Mucosa of stomach (tissue), 1 donor: Measurements from ENCODE around the gene PTPRS.
"Not testable (repeated sequence)": the region's sequence is repeated elsewhere in the genome, so short reads cannot be mapped to it uniquely, and the experiment has no call there.

Experiments used
- H3K27me3 ChIP-seq: one replicate; pipeline ENCODE4 v1.7.0; 2013; ENCODE audit warnings: mild to moderate bottlenecking, low read length; ENCODE audit not compliant: control insufficient read depth, insufficient read depth
- H3K36me3 ChIP-seq: one replicate; pipeline ENCODE4 v1.7.0; 2013; ENCODE audit warnings: low read length; ENCODE audit not compliant: control insufficient read depth, insufficient read depth
- H3K4me1 ChIP-seq: one replicate; pipeline ENCODE4 v1.7.0; 2013; ENCODE audit warnings: mild to moderate bottlenecking, low read length; ENCODE audit not compliant: control insufficient read depth, insufficient read depth
- H3K4me3 ChIP-seq: one replicate; pipeline ENCODE4 v1.7.0; 2013; ENCODE audit warnings: low read length
- H3K9ac ChIP-seq: one replicate; pipeline ENCODE4 v1.7.0; 2013; ENCODE audit warnings: mild to moderate bottlenecking, low read length, moderate library complexity
- H3K9me3 ChIP-seq: one replicate; pipeline ENCODE4 v1.7.0; 2013; ENCODE audit warnings: mild to moderate bottlenecking, low read length, moderate library complexity; ENCODE audit not compliant: control insufficient read depth
- donor health status: Pancreatic carcinoma.

Gene PTPRS

DNA sequence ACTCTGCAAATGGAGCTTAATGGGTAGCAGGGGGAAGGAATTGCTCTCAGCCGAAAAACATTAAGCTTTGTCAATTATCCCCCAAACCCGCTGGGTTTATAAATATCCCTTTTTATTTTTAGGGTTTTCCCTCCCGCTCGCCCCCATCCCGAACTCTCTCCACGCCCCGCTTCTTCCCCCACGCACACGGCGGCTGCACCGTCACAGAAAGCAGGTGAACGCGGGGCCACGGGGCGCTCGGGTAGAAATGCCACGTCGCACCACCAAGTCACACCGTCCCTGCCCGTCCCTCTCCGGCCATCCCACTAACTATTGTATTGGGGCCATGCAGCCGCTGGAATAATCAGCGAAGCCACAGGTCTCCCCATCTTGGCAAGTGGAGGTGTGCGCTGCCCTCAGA is 3.5 kb downstream of the PTPRS start:
- Histone ChIP-seq H3K27me3 (peaks cover 45% of the 10 kb centered on the region), H3K9ac (no peak overlapping the region), H3K4me1 (peaks cover 4% of the 10 kb centered on the region), H3K36me3 (no peaks in the 10 kb centered on the region), H3K9me3 (no peaks in the 10 kb centered on the region), H3K4me3 (no peak overlapping the region)

DNA sequence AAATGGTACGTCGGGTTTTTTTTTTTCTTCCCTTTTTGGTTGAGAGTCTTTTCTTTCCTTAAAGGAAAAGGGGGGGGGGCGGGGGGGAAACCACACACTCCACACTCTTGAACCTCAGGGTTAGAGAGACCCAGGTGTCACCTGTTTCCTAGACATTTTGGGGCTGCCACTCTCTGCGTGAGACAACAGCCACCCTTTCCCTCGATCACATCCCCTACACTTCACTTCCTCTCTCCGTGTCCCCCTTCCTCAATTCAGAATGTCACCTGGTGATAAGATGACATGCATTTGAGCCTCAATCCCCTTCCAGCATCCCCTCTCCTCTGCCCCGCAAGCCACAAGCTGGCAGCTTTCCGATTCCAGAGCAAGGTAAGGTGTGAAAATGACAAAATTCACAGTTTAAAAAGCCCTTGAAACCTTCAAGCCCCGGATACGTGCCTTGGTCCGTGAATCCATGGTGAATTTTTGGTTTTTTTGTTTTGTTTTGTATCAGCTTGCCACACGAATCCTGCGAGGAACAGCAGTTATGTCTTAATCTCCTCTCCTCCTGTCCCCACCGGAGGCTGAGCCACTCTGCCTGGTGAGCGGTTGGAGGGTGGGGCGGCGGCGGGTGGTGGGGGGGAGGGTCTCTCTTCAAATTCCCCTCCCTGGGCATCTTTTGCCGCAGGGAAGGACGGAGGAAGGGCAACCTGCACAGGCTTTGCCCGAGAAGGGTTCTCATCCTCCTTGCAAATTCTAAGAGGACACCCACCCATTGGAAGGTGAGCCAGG is 4.2 kb downstream of the PTPRS start:
- Histone ChIP-seq H3K9ac (no peak overlapping the region), H3K4me1 (peaks cover 4% of the 10 kb centered on the region), H3K4me3 (no peak overlapping the region), H3K36me3 (no peaks in the 10 kb centered on the region), H3K9me3 (no peaks in the 10 kb centered on the region), H3K27me3 (peaks cover 42% of the 10 kb centered on the region)

DNA sequence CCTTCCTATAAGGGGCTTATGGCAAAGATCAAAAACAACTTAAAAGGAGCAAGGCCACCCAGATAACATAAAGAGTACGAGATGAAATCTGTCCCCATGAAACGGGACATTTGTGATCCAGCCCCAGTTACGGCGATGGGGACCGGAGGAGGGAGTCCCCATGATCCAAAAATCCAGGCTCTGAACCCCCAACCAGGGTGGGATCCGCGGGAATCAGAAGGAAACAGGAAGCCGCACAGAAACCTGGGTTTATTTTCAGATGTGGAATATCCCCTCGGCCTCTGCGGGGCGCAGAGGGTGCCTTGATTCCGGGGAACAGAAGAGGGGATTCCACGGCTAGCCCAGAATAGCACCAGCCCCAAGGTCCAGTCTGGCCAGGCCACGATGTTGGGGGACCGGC is 5.0 kb downstream of the PTPRS start:
- H3K4me1 ChIP-seq: peaks cover 4% of the 10 kb centered on the region
- H3K9ac ChIP-seq: no peak overlapping the region
- no peak overlapping the region for H3K4me3 ChIP-seq
- no peaks in the 10 kb centered on the region for H3K9me3 ChIP-seq
- H3K36me3 ChIP-seq: no peaks in the 10 kb centered on the region
- peaks cover 42% of the 10 kb centered on the region for H3K27me3 ChIP-seq

DNA sequence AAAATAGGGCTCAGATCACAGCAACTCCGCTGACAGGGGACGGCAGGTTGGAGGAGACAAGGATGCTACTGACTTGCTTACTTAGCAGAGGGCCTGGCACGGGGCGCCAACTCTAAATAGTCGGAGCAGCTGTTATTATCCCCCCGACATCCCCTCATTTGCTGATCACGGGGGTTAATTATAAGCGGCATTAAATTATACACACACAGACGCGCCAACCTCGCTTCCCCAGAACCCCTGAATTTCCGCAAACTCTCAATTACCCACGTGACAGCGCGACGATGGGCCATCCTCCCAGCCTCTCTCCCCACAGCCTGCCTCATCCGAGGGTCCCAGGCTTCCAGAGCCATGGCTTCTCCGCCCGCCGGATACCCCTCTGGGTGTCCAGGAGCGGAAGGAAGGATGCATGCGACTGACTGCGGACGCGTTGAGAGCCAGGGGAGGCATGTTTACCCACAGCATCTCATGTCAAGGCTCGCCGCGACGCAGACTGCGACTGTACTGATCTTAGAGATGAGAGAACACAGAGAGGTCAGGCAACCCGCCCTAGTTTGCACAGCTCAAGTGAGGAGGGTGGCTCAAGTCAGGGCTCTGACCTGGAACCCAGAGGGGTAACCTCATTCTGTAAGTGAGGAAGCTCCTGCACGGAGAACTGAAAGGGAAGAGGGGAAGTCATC is 5.7 kb downstream of the PTPRS start:
- Histone ChIP-seq H3K4me3 (no peak overlapping the region), H3K36me3 (no peaks in the 10 kb centered on the region), H3K27me3 (peaks cover 42% of the 10 kb centered on the region), H3K4me1 (peaks cover 4% of the 10 kb centered on the region), H3K9ac (no peak overlapping the region), H3K9me3 (no peaks in the 10 kb centered on the region)

DNA sequence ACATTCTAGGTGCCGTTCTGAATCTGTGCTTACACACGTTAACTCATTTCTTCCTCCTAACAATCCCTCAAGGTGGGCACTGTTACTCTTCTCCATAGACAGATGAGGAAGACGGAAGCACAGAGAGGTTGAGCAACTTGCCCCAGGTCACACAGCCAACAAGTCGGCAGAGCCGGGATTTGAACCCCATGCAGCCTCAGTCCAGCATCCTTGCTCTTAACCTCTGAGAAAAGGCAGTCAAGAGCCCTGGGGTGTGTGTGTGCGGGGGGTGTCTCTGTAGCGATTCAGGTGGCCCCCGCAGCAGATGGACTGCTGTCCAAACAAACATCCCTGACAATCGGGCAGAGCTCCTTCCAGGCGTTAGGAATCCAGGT is 6.3 kb downstream of the PTPRS start:
- H3K4me3 ChIP-seq: no peak overlapping the region
- H3K4me1 ChIP-seq: peaks cover 4% of the 10 kb centered on the region
- H3K36me3 ChIP-seq: no peaks in the 10 kb centered on the region
- H3K9ac ChIP-seq: no peak overlapping the region
- H3K9me3 ChIP-seq: no peaks in the 10 kb centered on the region
- peaks cover 36% of the 10 kb centered on the region for H3K27me3 ChIP-seq

DNA sequence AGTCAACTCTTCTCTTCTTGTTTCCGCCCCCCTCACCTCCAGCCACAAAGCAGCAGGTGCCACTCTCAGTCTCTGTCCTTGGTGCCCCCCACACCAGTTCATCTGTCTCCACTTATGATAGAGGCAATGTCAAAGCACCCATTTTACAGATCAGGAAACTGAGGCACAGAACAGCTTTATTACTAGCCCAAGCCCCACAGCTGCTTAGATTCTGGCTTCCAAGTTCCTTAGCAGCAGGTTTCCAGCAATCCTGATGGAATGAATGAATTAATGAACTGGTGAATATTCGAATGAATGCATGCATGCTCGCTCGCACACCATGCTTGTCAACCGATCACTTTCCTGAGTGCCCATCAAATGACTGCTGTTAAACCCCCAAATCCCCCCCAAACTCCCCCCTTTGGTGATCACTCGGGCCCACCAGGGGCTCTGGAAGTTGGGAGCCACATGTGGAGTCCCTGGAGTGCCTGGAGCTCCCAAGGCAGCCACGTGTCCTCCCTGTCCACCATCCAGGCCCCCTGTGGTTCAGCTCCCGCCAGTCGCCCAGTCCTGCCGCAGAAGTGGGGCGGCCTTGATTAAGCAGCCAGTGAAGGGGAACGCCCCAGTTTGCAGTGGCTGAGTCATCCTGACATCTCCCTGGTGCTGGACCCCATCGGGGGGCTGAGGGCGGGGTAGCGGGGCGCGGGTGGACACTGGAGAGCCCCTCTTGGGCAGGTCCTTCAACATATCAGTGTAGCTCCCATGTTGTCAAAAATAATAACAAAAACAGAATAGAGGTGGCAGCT is 6.8 kb downstream of the PTPRS start:
- H3K4me1 ChIP-seq: no peaks in the 10 kb centered on the region
- H3K4me3 ChIP-seq: no peak overlapping the region
- no peaks in the 10 kb centered on the region for H3K9me3 ChIP-seq
- peaks cover 30% of the 10 kb centered on the region for H3K27me3 ChIP-seq
- no peaks in the 10 kb centered on the region for H3K36me3 ChIP-seq
- no peak overlapping the region for H3K9ac ChIP-seq

DNA sequence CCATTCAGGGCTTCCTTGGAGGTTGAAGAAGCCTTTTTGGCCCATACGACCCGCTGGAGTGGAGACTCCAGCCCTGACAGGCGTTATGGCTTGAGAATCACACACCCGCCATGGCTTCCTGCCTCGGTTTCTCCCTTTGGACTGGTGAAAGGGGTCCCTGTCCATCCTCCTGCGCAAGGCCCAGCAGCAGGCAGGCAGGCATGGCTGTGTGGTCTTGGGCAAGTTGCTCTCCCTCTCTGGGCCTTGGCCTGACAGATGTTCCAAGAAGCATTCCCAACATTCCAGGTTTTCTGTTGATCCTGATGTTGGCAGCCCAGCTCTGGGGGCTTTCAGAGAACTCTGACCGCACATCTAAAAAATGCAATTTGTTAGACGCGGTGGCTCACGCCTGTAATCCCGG is 8.1 kb downstream of the PTPRS start:
- no peaks in the 10 kb centered on the region for H3K9me3 ChIP-seq
- no peak overlapping the region for H3K4me3 ChIP-seq
- no peaks in the 10 kb centered on the region for H3K36me3 ChIP-seq
- peaks cover 17% of the 10 kb centered on the region for H3K27me3 ChIP-seq
- H3K4me1 ChIP-seq: no peaks in the 10 kb centered on the region
- H3K9ac ChIP-seq: no peak overlapping the region

DNA sequence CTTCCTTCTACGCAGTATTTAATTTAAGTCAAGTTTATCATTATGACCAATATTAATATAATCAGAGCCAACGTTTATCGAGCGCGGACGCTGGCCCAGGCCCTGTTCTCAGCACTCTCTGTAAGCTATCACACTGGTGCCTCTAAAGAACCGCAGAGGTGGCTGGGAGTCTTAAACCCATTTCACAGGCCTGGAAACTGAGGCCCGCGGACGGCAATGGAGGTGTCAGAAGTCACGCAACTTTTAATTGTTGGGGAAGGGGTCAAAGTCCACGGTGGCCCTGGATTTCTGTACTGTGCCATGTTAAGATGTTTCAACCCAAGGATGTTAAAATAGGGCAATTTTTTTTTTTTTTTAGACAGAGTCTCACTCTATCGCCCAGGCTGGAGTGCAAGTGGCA is 8.8 kb downstream of the PTPRS start:
- H3K27me3 ChIP-seq: peaks cover 17% of the 10 kb centered on the region
- H3K4me3 ChIP-seq: no peak overlapping the region
- no peaks in the 10 kb centered on the region for H3K4me1 ChIP-seq
- H3K36me3 ChIP-seq: no peaks in the 10 kb centered on the region
- no peak overlapping the region for H3K9ac ChIP-seq
- no peaks in the 10 kb centered on the region for H3K9me3 ChIP-seq

DNA sequence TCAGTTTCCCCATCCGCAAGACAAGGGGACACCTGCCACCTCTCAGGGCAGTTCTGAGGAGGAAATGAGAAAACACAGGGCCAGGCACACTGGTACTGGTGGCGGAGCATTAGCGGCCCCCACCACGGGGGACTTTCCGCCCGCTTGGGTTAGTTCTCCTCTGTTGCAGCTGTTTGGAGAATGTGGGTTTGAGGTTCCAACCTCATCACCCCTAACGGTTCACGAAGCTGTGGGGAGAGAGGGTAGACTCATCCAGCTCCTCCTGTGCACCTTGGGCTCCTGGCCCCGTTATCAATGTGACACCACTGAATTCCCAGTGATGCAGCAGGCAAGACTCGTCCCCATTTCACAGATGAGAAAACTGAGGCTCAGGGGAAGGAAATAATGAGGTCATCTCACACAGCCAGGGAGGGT is 10.3 kb downstream of the PTPRS start:
- Histone ChIP-seq H3K36me3 (no peaks in the 10 kb centered on the region), H3K9me3 (no peaks in the 10 kb centered on the region), H3K27me3 (peaks cover 8% of the 10 kb centered on the region), H3K9ac (no peak overlapping the region), H3K4me1 (no peaks in the 10 kb centered on the region), H3K4me3 (no peak overlapping the region)

DNA sequence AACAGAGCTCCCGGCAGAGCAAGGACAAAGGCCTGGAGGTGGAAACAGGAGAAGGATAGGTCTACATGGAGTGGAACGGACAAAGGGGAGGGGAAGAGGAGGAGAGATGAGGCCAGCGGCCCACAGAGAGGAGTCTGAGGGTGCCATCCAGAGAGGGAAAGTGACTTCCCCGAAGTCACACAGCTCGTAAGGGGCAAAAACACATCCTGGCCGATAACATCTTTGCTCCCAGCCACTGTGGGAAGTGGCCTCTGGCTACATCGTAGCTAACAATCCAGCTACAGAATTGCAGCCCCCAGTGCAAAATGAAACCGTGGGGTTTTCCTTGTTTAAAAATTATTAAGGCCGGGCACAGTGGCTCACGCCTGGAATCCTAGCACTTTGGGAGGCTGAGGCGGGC is 11.5 kb downstream of the PTPRS start:
- Histone ChIP-seq H3K9me3 (peaks cover 4% of the 10 kb centered on the region), H3K36me3 (no peaks in the 10 kb centered on the region), H3K9ac (no peak overlapping the region), H3K4me3 (no peak overlapping the region), H3K27me3 (peaks cover 3% of the 10 kb centered on the region), H3K4me1 (no peaks in the 10 kb centered on the region)

DNA sequence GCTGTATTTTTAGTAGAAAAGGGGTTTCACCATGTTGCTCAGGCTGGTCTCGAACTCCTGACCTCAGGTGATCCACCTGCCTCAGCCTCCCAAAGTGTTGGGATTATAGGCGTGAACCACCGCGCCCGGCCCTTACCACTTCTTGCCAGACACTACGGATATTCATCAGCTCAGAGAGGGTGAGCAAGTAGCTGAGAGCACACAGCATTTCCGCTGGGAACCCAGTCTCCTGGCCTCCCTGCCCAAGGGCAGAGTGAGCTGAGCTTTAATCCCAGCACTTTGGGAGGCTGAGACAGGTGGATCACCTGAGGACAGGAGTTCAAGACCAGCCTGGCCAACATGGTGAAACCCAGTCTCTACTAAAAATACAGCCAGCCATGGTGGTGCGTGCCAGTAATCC is 12.2 kb downstream of the PTPRS start:
- H3K4me3 ChIP-seq, H3K4me1 ChIP-seq, H3K36me3 ChIP-seq, H3K9me3 ChIP-seq, H3K9ac ChIP-seq, H3K27me3 ChIP-seq: not testable (repeated sequence)

DNA sequence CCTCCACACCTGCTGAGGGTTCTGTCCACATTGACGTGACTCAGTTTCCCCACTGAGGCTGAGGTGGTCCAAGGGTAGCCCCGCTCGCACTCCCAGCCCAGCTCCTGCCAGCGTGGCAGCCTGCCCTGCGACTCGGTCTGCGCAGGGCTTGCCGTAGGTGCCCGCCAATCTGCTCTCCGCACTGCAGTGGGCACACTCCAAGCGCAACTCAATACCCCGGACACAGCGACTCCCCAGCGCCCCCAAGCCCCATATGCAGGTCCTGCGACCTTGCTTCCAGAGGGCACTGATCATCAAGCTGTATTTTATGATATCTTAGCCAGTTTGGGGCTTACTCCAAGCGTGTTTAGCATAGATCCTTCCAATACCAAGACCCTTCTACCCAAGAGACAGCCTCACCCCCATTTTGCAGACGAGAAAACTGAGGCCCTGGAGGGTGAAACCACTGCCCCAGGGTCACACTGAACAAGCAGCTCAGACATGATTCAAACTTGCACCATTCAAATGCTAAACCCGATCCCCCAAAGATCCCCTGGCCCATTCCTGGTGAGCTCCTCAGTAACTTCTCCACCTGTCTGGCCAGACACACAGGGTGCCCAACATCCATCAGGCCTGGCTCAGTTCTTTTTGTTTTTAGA is 13.5 kb downstream of the PTPRS start:
- no peaks in the 10 kb centered on the region for H3K4me1 ChIP-seq
- peaks cover 3% of the 10 kb centered on the region for H3K27me3 ChIP-seq
- no peak overlapping the region for H3K4me3 ChIP-seq
- no peak overlapping the region for H3K9ac ChIP-seq
- H3K36me3 ChIP-seq: no peaks in the 10 kb centered on the region
- peaks cover 4% of the 10 kb centered on the region for H3K9me3 ChIP-seq
